Smooth muscle cell (in vitro differentiated cells): ENCODE data around the gene RNF130. TPM values are rescaled to one million over a fixed set of nuclear protein-coding genes. Genes with fewer than 3 reads are reported as not detected.

ENCODE experiments used
- DNase-seq: peaks from one replicate; lab custom pipeline; 2025; ENCODE audit not compliant: unreplicated experiment; lab: John Stamatoyannopoulos, UW
- H2AFZ ChIP-seq: fragments of 200-600 bp; sonication (generic); 2 replicates; pipeline ENCODE4 v1.6.0; 2016; ENCODE audit warnings: antibody characterized with exemption, low read depth, mild to moderate bottlenecking
- H3F3A ChIP-seq: fragments of 200-600 bp; sonication (generic); 2 replicates; pipeline ENCODE4 v1.6.0; 2017; ENCODE audit warnings: antibody characterized with exemption, low read depth
- H3K27ac ChIP-seq: fragments of 200-600 bp; sonication (generic); 2 replicates; pipeline ENCODE4 v1.5.1; 2016; ENCODE audit warnings: low read depth, mild to moderate bottlenecking
- H3K27me3 ChIP-seq: fragments of 200-600 bp; sonication (generic); 2 replicates; pipeline ENCODE4 v1.6.1; 2016; ENCODE audit warnings: low read depth, mild to moderate bottlenecking
- H3K36me3 ChIP-seq: fragments of 200-600 bp; sonication (generic); 2 replicates; pipeline ENCODE4 v1.5.1; 2016; ENCODE audit warnings: low read depth
- H3K4me1 ChIP-seq: fragments of 200-600 bp; sonication (generic); 2 replicates; pipeline ENCODE4 v1.5.1; 2016; ENCODE audit warnings: low read depth
- H3K4me2 ChIP-seq: fragments of 200-600 bp; sonication (generic); 2 replicates; pipeline ENCODE4 v1.6.0; 2016; ENCODE audit warnings: mild to moderate bottlenecking
- H3K4me3 ChIP-seq: fragments of 200-600 bp; sonication (generic); 2 replicates; pipeline ENCODE4 v1.5.1; 2016; ENCODE audit warnings: mild to moderate bottlenecking
- H3K79me2 ChIP-seq: fragments of 200-600 bp; sonication (generic); 2 replicates; pipeline ENCODE4 v1.6.0; 2016; ENCODE audit warnings: low read depth, mild to moderate bottlenecking
- H3K9ac ChIP-seq: fragments of 200-600 bp; sonication (generic); 2 replicates; pipeline ENCODE4 v1.6.0; 2016; ENCODE audit warnings: low read depth
- H3K9me3 ChIP-seq: fragments of 200-600 bp; sonication (generic); replicated peaks from 2 replicates; pipeline ENCODE4 v1.5.1; 2016; ENCODE audit warnings: low read depth
- H4K20me1 ChIP-seq: fragments of 200-600 bp; sonication (generic); 2 replicates; pipeline ENCODE4 v1.6.0; 2016; ENCODE audit warnings: low read depth
- WGBS: methylation state at CpG from one replicate; pipeline ENCODE4 v1.1.7; 2016; ENCODE audit warnings: low lambda C conversion rate; 5-methylcytosine and 5-hydroxymethylcytosine counted together
- polyA plus RNA-seq: library from polyadenylated mRNA; unstranded; fragments of >200 nt; fragmentation: Nextera tagmentation; extraction: Ambion mirVana; gene quantifications from 2 replicates; pipeline ENCODE4 v1.2.1, GENCODE V29; 2016
- total RNA-seq: library from RNA; depleted of rRNA; stranded (reverse); fragments of >200 nt; gene quantifications from 2 replicates; pipeline ENCODE4 v1.2.3, GENCODE V29; 2014
- TF ChIP-seq, protein P1 (sequence below): fragments of 200-600 bp; sonication (generic); IDR thresholded peaks from 2 replicates; pipeline ENCODE4 v1.5.1; 2017; ENCODE audit warnings: borderline replicate concordance, mild to moderate bottlenecking, antibody characterized with exemption; ENCODE audit not compliant: insufficient read depth, poor library complexity, severe bottlenecking

The RNF130 gene
- total and polyA plus RNA-seq, 2 experiments from 2014 or later: 32.4 to 37.5 TPM

GRCh38 chr5:180116077-180116999 lies 44.8 kb upstream of the RNF130 start:
- H3K27me3 ChIP-seq: no peaks in the 10 kb centered on the region
- H2AFZ ChIP-seq: no peak overlapping the region
- H3K9ac ChIP-seq: no peak overlapping the region
- no peak overlapping the region for H3K4me3 ChIP-seq
- H3F3A ChIP-seq: no peaks in the 10 kb centered on the region
- DNase-seq: no peak
- 88% methylated on average over 31 of the region's 31 CpGs for WGBS
- H3K4me1 ChIP-seq: no peaks in the 10 kb centered on the region
- H3K4me2 ChIP-seq: no peak overlapping the region
- no peaks in the 10 kb centered on the region for H3K36me3 ChIP-seq
- TF ChIP-seq, protein P1, sequence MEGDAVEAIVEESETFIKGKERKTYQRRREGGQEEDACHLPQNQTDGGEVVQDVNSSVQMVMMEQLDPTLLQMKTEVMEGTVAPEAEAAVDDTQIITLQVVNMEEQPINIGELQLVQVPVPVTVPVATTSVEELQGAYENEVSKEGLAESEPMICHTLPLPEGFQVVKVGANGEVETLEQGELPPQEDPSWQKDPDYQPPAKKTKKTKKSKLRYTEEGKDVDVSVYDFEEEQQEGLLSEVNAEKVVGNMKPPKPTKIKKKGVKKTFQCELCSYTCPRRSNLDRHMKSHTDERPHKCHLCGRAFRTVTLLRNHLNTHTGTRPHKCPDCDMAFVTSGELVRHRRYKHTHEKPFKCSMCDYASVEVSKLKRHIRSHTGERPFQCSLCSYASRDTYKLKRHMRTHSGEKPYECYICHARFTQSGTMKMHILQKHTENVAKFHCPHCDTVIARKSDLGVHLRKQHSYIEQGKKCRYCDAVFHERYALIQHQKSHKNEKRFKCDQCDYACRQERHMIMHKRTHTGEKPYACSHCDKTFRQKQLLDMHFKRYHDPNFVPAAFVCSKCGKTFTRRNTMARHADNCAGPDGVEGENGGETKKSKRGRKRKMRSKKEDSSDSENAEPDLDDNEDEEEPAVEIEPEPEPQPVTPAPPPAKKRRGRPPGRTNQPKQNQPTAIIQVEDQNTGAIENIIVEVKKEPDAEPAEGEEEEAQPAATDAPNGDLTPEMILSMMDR: no peak
- no peaks in the 10 kb centered on the region for H3K79me2 ChIP-seq
- H3K9me3 ChIP-seq: no peaks in the 10 kb centered on the region
- no peak overlapping the region for H3K27ac ChIP-seq
- no peaks in the 10 kb centered on the region for H4K20me1 ChIP-seq

DNA sequence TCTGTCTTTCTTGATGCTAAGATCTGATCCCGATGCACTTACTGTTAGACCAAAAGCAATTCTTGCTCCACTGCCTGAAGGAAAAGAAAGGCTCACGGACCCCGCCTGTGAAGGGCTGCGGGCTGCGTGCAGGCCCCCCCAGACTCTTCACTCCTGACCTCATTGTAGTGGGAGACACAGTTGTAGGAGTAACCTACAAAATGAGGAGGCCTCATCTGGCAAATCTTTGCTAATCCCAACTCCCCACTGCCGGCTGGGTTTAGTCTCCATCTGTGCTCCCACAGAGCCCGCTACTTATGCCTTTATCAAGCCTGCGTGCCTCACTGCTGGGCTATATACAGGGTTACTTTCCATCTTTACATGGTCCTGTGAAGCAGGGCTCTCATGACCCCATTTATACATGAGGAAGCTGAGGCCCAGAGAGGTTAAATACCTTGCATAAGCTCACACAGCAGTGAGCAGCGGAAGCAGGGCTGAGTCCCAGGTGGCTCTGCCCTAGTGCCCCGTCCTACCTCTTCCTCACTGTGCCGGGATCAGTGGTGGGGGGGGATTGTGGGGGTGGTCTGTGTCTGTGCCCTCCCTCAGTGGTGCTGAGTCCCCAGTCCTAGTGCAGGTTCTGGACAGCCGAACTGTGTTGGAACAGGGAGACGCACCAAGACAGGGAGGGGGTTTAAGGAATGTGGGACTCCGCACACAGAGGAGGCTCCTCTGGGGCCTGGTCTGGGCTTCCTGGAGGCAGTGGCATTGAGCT lies 43.9 kb upstream of the RNF130 start:
- H3K27me3 ChIP-seq: no peaks in the 10 kb centered on the region
- H3K9ac ChIP-seq: no peak overlapping the region
- H3K36me3 ChIP-seq: no peaks in the 10 kb centered on the region

GRCh38 chr5:180114304-180115003 lies 42.9 kb upstream of the RNF130 start:
- H3K4me3 ChIP-seq: no peak overlapping the region
- no peak for DNase-seq
- no peaks in the 10 kb centered on the region for H3K9me3 ChIP-seq
- no peaks in the 10 kb centered on the region for H3K27me3 ChIP-seq
- no peak overlapping the region for H3K9ac ChIP-seq
- H3K36me3 ChIP-seq: no peaks in the 10 kb centered on the region
- H2AFZ ChIP-seq: no peak overlapping the region
- TF ChIP-seq, protein P1: no peak
- no peaks in the 10 kb centered on the region for H4K20me1 ChIP-seq
- no peak overlapping the region for H3K4me2 ChIP-seq
- no peaks in the 10 kb centered on the region for H3F3A ChIP-seq
- no peaks in the 10 kb centered on the region for H3K4me1 ChIP-seq
- no peaks in the 10 kb centered on the region for H3K79me2 ChIP-seq
- WGBS: 95% methylated on average over 23 of the region's 23 CpGs
- H3K27ac ChIP-seq: no peak overlapping the region

More for the DNA sequence above, 43.9 kb upstream of the RNF130 start:
- no peak overlapping the region for H3K4me3 ChIP-seq
- 97% methylated on average over 13 of the region's 14 CpGs for WGBS
- no peaks in the 10 kb centered on the region for H3K4me1 ChIP-seq
- no peak overlapping the region for H3K4me2 ChIP-seq
- no peak overlapping the region for H2AFZ ChIP-seq
- DNase-seq: no peak
- H3K27ac ChIP-seq: no peak overlapping the region
- no peaks in the 10 kb centered on the region for H3F3A ChIP-seq
- no peaks in the 10 kb centered on the region for H3K9me3 ChIP-seq
- TF ChIP-seq, protein P1: no peak
- H3K79me2 ChIP-seq: no peaks in the 10 kb centered on the region
- no peaks in the 10 kb centered on the region for H4K20me1 ChIP-seq
